Fibroblast of skin of back (primary cell): ENCODE measurements around the gene SLC6A9.

Experiments used
- DNase-seq: peaks from one replicate; pipeline ENCODE4 v3.0.0-alpha.2; 2013

The SLC6A9 gene

DNA sequence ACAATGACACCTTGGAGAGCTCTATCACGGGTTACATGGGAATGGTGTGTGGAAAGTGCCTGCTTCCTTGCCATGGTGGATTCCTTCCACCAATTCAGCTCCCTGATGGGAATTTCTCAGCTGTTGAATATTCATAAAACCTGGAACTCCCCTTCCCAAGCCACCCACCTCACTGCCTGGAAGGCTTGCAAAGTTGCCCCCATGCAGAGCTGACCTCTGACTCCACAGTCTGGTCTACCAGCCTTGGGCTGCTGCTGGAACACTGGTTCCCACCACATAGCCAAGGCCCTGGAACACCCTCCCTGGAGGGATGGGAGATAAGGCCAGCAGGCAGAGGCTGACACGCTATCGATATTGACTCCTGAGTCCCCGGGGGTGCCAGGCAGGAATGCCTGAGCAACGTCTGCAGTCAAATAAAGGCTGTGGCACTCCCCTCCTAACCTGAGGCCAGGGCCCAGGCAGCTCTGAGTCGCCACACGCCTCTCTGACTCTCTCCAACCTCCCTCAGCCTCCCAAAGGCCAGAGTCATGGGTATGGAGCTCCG is 31.1 kb downstream of the SLC6A9 start:
- no peak for DNase-seq

- no peak for DNase-seq
Measured at GRCh38 chr1:43999455-43999854, 31.8 kb downstream of the SLC6A9 start.

GRCh38 chr1:43998000-43998378 is 33.3 kb downstream of the SLC6A9 start:
- no peak for DNase-seq

DNA sequence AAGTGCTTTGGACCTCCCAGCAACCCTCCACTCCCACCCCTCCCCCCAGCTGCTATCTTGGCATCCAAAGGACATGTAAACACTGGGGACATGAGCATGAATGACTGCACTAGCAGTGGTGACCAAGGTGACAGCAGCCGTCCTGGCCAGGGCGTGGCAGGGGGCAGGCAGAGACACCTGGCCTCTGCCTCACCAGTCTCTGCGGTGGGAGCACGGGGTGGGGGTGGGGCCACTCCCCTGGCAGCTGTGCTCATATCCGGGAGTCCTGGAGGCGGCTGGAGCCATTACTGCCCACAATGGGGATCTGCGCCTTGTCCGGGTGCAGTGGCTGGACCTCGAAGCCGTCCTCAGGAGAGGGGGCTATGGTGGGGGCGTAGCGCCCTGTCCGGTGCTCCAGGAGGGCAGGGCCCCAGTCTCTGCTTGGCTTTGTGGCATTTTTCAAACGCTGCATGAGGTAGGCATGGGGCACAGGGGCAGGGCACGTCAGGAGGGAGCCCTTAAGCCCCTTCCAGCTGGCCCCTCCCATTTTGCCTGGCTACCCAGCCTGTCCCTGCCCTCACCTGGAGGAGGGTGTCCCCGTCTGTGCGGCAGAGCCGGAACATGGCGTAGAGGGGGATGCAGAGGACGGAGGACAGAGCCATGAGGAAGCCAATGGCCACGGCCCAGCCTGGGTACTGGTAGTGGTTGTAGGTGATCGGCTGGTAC is 33.8 kb downstream of the SLC6A9 start:
- no peak for DNase-seq

DNA sequence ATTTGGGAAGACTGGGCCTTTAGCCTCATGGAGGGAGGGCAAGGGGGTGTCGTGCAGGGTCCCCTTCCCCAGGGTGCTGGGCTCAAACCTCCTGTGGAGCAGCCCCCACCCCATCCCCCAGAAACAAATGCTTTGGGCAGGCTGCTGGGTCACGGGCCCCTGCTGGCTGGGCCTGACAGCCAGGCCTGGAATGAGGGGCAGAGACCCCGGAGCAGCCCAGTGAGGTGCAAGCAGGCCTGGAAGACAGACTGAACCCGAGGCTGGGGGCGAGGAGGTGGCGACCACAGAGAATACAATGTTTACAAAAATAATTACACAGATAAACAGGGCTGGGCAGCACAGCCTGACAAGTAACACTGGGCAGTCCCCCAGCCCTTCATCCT is 34.5 kb downstream of the SLC6A9 start:
- no peak for DNase-seq

DNA sequence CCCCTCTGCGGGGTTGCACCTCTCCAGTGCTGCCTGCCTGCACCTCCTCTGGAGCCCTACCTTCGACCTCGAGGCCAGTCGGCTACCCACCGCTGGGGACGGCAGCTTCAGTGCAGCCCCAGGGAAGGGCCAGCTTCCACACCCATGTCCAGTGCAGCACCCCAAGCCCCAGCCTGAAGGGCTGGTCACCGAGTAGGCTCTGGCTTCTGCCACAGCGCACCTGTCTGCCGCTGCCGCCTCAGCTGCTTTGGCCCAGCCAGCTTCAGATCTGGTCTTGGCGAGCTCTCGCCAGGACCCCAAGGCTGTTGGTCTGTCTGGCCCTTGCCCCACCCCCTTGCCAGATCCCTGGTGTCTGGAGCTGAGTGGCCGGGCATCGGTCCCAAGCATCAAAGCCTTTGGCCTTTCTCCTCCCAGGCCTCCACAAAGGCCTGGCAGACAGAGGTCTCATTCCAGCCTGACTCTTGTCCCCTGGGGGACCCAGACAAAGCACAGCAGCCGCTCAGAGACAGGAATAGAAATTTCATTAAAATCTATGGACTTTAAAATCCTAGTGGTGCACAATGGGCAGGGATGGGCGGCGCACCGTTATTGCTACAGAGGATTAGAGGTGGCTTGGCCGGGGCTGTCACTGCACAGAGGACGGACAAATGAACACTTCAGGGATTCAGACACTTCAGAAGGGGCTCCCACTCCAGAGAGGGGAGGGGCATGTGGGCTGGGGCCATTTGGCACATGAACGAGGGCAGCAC is 35.1 kb downstream of the SLC6A9 start:
- DNase-seq, result no peak

GRCh38 chr1:43994794-43995790 is 36.2 kb downstream of the SLC6A9 start:
- peak; percentile 41 for DNase-seq

GRCh38 chr1:43994071-43994470 is 37.2 kb downstream of the SLC6A9 start:
- DNase-seq, result no peak

GRCh38 chr1:43993206-43993914 is 37.9 kb downstream of the SLC6A9 start:
- no peak for DNase-seq

DNA sequence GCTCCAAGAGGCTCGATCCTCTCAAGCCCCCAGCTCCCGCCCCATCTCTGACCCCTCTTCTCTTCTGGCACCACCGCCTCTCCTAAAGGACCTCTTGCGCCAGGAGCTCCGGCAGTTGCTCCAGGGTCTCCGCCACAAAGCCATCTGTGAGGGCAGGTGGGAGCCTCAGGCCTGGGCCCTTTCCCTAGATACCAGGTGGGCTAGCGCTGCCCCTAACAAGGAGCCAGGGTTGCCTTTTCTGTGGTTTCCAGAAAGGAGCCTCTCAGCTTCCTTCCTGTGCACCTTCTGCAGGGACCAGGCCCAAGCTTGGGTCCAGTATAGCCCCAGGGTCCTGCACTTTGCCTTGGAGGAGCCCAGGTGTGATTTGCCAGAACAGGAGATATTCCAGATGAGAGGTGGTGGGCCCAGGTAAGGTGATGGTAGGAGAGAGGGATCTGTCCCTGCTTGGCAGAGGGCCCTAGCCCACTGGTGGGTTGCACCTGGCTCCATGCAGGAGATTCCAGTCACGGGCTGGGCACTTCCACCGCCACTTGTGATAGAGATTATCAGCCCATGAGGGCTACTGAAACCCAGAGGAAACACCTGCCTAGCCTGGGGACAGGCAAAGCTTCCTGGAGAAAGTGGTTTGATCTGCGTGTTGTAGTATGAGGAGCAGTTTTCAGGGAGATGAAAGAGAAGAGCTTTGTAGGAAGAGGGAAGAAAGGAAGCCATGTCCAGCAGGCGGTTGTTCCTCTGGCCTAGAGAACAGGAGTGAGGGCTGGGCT is 38.8 kb downstream of the SLC6A9 start:
- no peak for DNase-seq

- DNase-seq, result peak; percentile 86
Measured at GRCh38 chr1:43991476-43992231, 39.6 kb downstream of the SLC6A9 start, which contains the start of gene CCDC24. CCDC24 (plus strand) TSS chr1:43991599; CDS start chr1:43991879, 280 bp downstream.

DNA sequence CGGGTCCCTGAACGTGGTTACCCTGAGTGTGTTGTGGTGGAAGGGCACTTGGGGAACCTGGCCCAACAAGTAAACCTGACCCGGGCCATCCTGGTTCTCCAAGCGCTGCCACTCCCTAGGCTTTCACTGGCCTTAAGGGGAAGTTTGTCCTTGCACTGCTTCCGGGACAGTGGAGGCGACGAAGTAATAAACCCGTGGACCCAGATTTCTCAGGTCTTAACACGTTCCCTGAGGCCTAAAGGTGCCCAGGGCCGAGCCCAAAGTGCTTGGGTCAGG is 40.1 kb downstream of the SLC6A9 start:
- DNase-seq, result no peak

- DNase-seq, result no peak
Measured at GRCh38 chr1:43990271-43991199, 40.7 kb downstream of the SLC6A9 start.

DNA sequence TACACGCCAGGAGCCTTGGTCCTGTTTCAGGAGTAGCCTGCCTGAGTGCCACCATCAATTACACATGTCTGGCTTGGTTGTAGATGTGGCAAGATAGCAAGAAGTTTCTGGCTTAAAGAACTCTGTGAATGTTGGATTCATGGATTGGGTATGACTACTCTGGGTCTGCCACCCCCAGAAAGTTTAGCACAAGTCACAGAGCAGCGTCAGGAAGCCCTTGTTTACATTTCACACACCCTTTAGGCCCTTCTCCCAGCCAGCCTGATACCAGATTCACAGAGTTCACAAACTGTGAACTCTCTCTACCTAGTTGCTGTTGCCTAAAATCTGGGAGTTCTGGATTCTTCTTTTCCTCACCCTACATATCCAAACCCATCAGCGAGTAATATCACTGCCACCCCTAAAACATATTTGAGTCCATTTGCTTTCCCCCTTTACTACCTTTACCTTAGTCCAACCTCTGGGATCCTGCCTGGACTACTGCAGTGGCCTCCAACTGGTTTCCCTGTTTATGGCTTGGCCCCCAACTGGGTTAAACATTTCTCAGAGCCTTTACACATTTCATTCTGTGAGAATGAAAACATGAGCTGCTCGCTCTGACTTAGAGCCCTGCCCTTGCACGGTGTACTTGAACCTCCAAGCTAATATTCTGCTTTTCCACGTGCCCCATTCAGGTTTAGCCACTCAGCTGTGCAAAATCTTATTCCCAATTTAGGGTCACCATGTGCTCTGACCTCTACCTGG is 43.9 kb downstream of the SLC6A9 start:
- no peak for DNase-seq

- no peak for DNase-seq
Measured at GRCh38 chr1:43986712-43987111, 44.5 kb downstream of the SLC6A9 start.

- DNase-seq, result no peak
Measured at GRCh38 chr1:43985984-43986595, 45.2 kb downstream of the SLC6A9 start.

GRCh38 chr1:43984855-43985254 is 46.4 kb downstream of the SLC6A9 start:
- DNase-seq, result no peak

GRCh38 chr1:43983253-43983899 is 47.9 kb downstream of the SLC6A9 start:
- no peak for DNase-seq
